Measurements from ENCODE around the gene LGALS16. TPM values are rescaled to one million over a fixed set of nuclear protein-coding genes. Genes with fewer than 3 reads are reported as not detected.

Gene LGALS16
- total and polyA plus RNA-seq, 10 of the 15 experiments (the other 5 are each of a cell fraction or from before 2014, with no cell fraction given): not detected

DNA sequence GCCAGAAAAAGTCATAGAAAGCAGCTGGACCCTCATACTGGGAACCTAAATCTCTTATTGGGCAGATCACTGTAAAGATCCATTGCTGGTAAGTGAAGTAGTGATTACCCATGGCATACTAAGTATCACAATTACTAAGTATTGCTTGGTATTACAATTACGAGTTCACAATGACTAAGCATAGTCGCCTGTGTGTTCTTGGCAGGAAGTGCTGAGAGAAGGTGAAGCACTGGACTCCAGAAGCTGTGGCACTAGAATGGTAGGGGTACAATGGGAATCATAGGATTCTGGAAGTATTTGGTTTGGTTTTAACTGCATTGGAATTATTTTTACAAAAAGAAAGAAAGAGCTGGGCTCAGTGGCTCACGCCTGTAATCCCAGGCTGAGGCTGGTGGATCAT is 20.3 kb downstream of the LGALS16 start:
- H3K9me3 ChIP-seq (replicated peaks; ENCODE audit: control insufficient read depth, insufficient read depth, low read length): no peaks in the 10 kb centered on the region
- no peak for FAIRE-seq
- peak; percentile 66 for DNase-seq (ENCODE audit: low read depth, low spot score)
- H3K4me3 ChIP-seq: no peak overlapping the region
- H2AFZ ChIP-seq (ENCODE audit: control insufficient read depth, low read depth, low read length): no peak overlapping the region; the same call in 1 of the 2 replicates
- ChIA-PET RAD21 (ENCODE audit: unreplicated experiment) (interaction anchor here (0.7 to 8.6 kb wide), 14 partner anchors 17 to 294 kb away, joined by 3 to 234 read pairs (median 10); partner anchors contain the start of genes DYRK1B, FBL and PSMC4), POLR2A (interaction anchor here (0.5 to 3.7 kb wide), 12 partner anchors 21 to 396 kb away, joined by 3 to 25 read pairs (median 3); partner anchors contain the start of genes DYRK1B and FBL), CTCF (interaction anchor here (0.6 to 9.7 kb wide), 16 partner anchors 10 to 334 kb away, joined by 3 to 335 read pairs (median 8); partner anchors contain the start of genes EID2, EID2B, FBL and LGALS14), SMC1A (ENCODE audit: uncharacterized antibody, unreplicated experiment) (interaction anchor here (0.9 to 10.7 kb wide), 25 partner anchors 11 to 295 kb away, joined by 3 to 266 read pairs (median 5); partner anchors contain the start of genes DYRK1B, FBL, LGALS14 and PSMC4)
- intact Hi-C loops (cut with micrococcal nuclease; ENCODE audit: unreplicated experiment): loop anchor here (5.0 kb wide), 1 partner anchor 296 kb away; the partner anchor contains the start of gene PSMC4
- H3K79me2 ChIP-seq (ENCODE audit: control insufficient read depth, insufficient read depth, low read length): peaks cover 16% of the 10 kb centered on the region
- no peaks in the 10 kb centered on the region for H3K36me3 ChIP-seq (ENCODE audit: control insufficient read depth in 2 of 2, insufficient read depth in 2 of 2, low read length in 1 of 2)
- 1% methylated on average over 3 of the region's 3 CpGs for WGBS (ENCODE audit: insufficient coverage, insufficient replicate concordance, low lambda C conversion rate, missing lambda C conversion rate)
- H3K4me2 ChIP-seq (ENCODE audit: control insufficient read depth, insufficient read depth): peak overlapping the region; percentile 53
- ATAC-seq: peak; percentile 52
- H3K27ac ChIP-seq (ENCODE audit: control insufficient read depth, insufficient read depth): peak overlapping the region; percentile 63
- in situ Hi-C loops (cut with MboI): no loop called here
- 0 out of 2 replicates have a peak overlapping the region, but pooled peaks have one; percentile 16 for H3K9ac ChIP-seq (ENCODE audit: control insufficient read depth, insufficient read depth, low read length)
- no peaks in the 10 kb centered on the region for H4K20me1 ChIP-seq (ENCODE audit: control insufficient read depth, insufficient read depth)
- peaks cover 52% of the 10 kb centered on the region for H3K4me1 ChIP-seq (ENCODE audit: control insufficient read depth, insufficient read depth, low read length)
- no peaks in the 10 kb centered on the region for H3K27me3 ChIP-seq (replicated peaks in 1 of 2; ENCODE audit: control insufficient read depth in 2 of 2, insufficient read depth in 2 of 2, low read length in 1 of 2)
- BruUV-seq (replicated peaks): no TSS peak
- TF ChIP-seq CHD4 (IDR thresholded peaks at IDR 0.05): no peak
- TF ChIP-seq MTA3 (IDR thresholded peaks at IDR 0.05; ENCODE audit: borderline replicate concordance, low read length): no peak
- TF ChIP-seq KLF5 (IDR thresholded peaks at IDR 0.05; ENCODE audit: partially characterized antibody): no peak
- no peak for TF ChIP-seq PAX5 (IDR thresholded peaks at IDR 0.05; ENCODE audit: borderline replicate concordance, low read depth, low read length)
- no peak for TF ChIP-seq TAF1 (IDR thresholded peaks at IDR 0.05; ENCODE audit: borderline replicate concordance, low read depth, low read length)
- TF ChIP-seq EED (IDR thresholded peaks at IDR 0.05; ENCODE audit: low read depth): peak; percentile 85
- no peak for TF ChIP-seq ZBTB11 (CRISPR knock-in tag; IDR thresholded peaks at IDR 0.05)
- no peak for TF ChIP-seq BRCA1 (IDR thresholded peaks at IDR 0.05; ENCODE audit: low read depth, low read length)
- no peak for TF ChIP-seq CREB1 (IDR thresholded peaks at IDR 0.05; ENCODE audit: low read depth)
- TF ChIP-seq ASH2L (IDR thresholded peaks at IDR 0.05; ENCODE audit: borderline replicate concordance, low read depth): no peak
- no peak for TF ChIP-seq YBX1 (IDR thresholded peaks at IDR 0.05)
- no peak for TF ChIP-seq CUX1 (IDR thresholded peaks at IDR 0.05; ENCODE audit: insufficient replicate concordance, low read depth, low read length)
- TF ChIP-seq, protein P1, sequence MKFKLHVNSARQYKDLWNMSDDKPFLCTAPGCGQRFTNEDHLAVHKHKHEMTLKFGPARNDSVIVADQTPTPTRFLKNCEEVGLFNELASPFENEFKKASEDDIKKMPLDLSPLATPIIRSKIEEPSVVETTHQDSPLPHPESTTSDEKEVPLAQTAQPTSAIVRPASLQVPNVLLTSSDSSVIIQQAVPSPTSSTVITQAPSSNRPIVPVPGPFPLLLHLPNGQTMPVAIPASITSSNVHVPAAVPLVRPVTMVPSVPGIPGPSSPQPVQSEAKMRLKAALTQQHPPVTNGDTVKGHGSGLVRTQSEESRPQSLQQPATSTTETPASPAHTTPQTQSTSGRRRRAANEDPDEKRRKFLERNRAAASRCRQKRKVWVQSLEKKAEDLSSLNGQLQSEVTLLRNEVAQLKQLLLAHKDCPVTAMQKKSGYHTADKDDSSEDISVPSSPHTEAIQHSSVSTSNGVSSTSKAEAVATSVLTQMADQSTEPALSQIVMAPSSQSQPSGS (IDR thresholded peaks at IDR 0.05; ENCODE audit: low read length): peak; percentile 89
- TF ChIP-seq NR2C1 (IDR thresholded peaks at IDR 0.05): no peak

Data from GM12878 (cell line).